Sigmoid colon (tissue), 7 donors: ENCODE measurements around the gene TYMP. TPM values are rescaled to one million over a fixed set of nuclear protein-coding genes. Genes with fewer than 3 reads are reported as not detected.
A peak's percentile ranks its signal among the peaks of the same experiment; 100 is the strongest.

Source experiments
- DNase-seq: peaks from one replicate; pipeline ENCODE4 v3.0.0-alpha.2; 2019
- H3K27ac ChIP-seq, 4 donors: fragments of 200-600 bp; sonication (generic); one replicate each; pipeline ENCODE4 v1.5.1; 2016 to 2019; ENCODE audit warnings: mild to moderate bottlenecking in 1 of 4
- H3K27me3 ChIP-seq, 3 donors: fragments of 200-600 bp; sonication (generic); one replicate each; pipeline ENCODE4 v1.5.1; 2019; ENCODE audit warnings: mild to moderate bottlenecking in 1 of 3
- H3K36me3 ChIP-seq, 4 donors: fragments of 200-600 bp; sonication (generic); one replicate each; pipeline ENCODE4 v1.5.1; 2016 to 2019
- H3K4me1 ChIP-seq, 4 donors: fragments of 200-600 bp; sonication (generic); one replicate each; pipeline ENCODE4 v1.5.1; 2017 to 2019
- H3K4me3 ChIP-seq, 4 donors: fragments of 200-600 bp; sonication (generic); one replicate each; pipeline ENCODE4 v1.5.1; 2017 to 2019; ENCODE audit warnings: mild to moderate bottlenecking in 2 of 4, moderate library complexity in 1 of 4
- H3K9me3 ChIP-seq, 4 donors: fragments of 200-600 bp in 3 of 4; sonication (generic) in 3 of 4; one replicate each; pipeline versions ENCODE4 v1.5.1 to v1.6.1; 2013 to 2019
- CTCF ChIP-seq, 4 experiments: fragments of 450-650 bp in 3 of 4; fragments of 200-600 bp in 1 of 4; IDR thresholded peaks; one replicate each; pipeline ENCODE4 v1.5.1; 2016 to 2019; ENCODE audit warnings: antibody characterized with exemption in 4 of 4, mild to moderate bottlenecking in 3 of 4, moderate library complexity in 2 of 4
- EP300 ChIP-seq, 4 donors: sonication (generic); formaldehyde crosslinking; IDR thresholded peaks; one replicate each; pipeline ENCODE4 v1.6.1; 2017; ENCODE audit warnings: antibody characterized with exemption in 4 of 4
- POLR2A ChIP-seq, 2 donors: fragments of 450-650 bp; IDR thresholded peaks; one replicate each; pipeline ENCODE4 v1.6.1; 2016; ENCODE audit warnings: antibody characterized with exemption in 2 of 2, mild to moderate bottlenecking in 2 of 2, moderate library complexity in 2 of 2
- POLR2AphosphoS5 ChIP-seq, 4 donors: sonication (generic); formaldehyde crosslinking; IDR thresholded peaks; one replicate each; pipeline ENCODE4 v1.6.1; 2017; ENCODE audit warnings: antibody characterized with exemption in 4 of 4
- WGBS, 2 donors: extraction: QIAGEN DNeasy Blood & Tissue Kit; methylation state at CpG; one replicate each; pipeline ENCODE4 v1.1.7; 2013; 5-methylcytosine and 5-hydroxymethylcytosine counted together
- intact Hi-C: fragments of 100-400 bp; cut with DNase I; formaldehyde crosslinking; loops from one replicate; pipeline ENCODE4 v1.15.1; 2023
- polyA plus RNA-seq, 3 donors: library from polyadenylated mRNA; stranded (reverse); fragments of 200-250 nt; gene quantifications; one replicate each; pipeline ENCODE4 v1.2.3, GENCODE V29; 2013
- total RNA-seq, 4 donors: library from RNA; depleted of rRNA; stranded (reverse); fragments of >200 nt; gene quantifications; one replicate each; pipeline ENCODE4 v1.1.0, GENCODE V29; 2016
- donor health status: healthy with polysubstance abuse.
- donor health status: Bipolar disorder and iron deficiency.
- donor health status: healthy.

Gene TYMP
- total and polyA plus RNA-seq, 7 donors = 17.4 to 169 (median 23.0) TPM

DNA sequence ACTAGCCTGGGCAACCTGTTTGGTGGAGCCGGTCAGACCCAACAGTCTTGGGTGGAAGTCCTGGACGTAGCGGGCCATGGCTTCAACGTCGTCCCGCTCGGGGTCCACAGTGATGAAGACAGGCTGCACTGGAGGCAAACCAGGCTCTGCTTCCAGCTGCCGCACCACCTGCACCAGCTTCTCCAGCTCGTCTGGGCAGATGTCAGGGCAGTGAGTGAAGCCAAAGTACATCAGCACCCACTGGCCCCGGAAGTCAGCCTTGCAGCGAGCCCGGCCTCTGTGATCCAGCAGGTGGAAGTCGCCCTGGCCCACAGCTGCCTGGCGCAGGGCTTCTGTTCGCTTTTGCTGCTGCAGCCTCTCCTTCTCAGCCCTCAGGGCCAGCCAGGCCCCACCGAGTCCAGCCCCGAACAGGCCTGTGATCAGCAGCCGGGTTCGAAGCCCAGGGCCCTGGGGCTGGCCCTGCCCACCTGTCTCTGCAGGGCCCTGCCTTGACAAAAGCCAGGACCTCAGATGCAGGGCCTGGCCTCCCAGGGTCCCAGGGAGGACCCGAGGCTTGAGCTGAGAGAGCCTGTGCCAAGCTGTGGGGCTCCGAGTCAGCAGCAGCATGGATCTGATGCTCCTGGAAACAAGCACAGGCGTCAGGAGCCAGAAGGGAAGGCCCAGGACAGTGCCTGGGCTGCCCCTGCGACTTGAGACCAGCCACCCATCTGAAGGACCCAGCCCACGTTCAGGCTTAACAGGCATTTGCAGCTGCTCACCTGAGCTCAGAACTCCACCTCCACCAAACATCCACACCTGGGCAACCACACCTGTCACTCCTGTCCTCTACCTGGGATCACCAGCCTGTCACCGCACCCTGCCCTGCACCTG is 5.8 kb downstream of the TYMP start:
- WGBS, 2 donors = 30 to 72% methylated on average over 25 of the region's 25 CpGs
- DNase-seq = peak; percentile 69
- intact Hi-C loops = loop anchor here (2.0 kb wide), 1 partner anchor 15 kb away; the partner anchor contains the start of gene NCAPH2
- Histone ChIP-seq H3K9me3 (no peaks in the 10 kb centered on the region), H3K36me3 (peaks cover 28 to 52% (median 35%) of the 10 kb centered on the region in 4 donors), H3K4me3 (peak overlapping the region; percentile 48 to 81 (median 74)), H3K27me3 (peaks cover 0 to 4% (median under 1%) of the 10 kb centered on the region in 3 donors), H3K27ac (peak overlapping the region in 1 of 4 donors; percentile 94), H3K4me1 (peaks cover 0 to 43% (median 26%) of the 10 kb centered on the region in 4 donors)
- TF ChIP-seq CTCF (IDR thresholded peaks at IDR 0.05) (no peak), POLR2A (IDR thresholded peaks at IDR 0.05) (no peak), EP300 (IDR thresholded peaks at IDR 0.05) (no peak), POLR2AphosphoS5 (IDR thresholded peaks at IDR 0.05) (no peak)

DNA sequence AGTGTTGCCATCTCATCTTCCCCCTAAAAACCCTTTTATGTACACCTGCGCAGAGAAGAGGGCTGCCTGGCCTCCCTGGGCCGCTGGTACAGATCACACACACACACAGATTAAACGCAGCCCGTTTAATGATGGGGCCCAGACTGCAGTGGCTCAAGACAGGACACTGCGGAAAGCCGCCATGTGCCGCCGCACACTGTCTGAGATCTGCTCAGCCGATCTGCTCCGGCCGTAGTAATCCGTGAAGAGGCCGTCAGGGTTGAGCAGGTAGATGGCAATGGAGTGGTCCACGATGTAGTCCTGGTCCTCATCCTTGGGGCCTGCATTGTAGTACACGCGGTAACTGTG is 6.4 kb downstream of the TYMP start:
- DNase-seq = no peak
- Histone ChIP-seq H3K27me3 (no peaks in the 10 kb centered on the region), H3K27ac (no peak overlapping the region), H3K4me3 (no peak overlapping the region), H3K36me3 (peaks cover 34 to 58% (median 40%) of the 10 kb centered on the region in 4 donors), H3K4me1 (peaks cover 0 to 39% (median 26%) of the 10 kb centered on the region in 4 donors), H3K9me3 (no peaks in the 10 kb centered on the region)
- WGBS, 2 donors = 76 to 92% methylated on average over 16 of the region's 16 CpGs
- TF ChIP-seq EP300 (IDR thresholded peaks at IDR 0.05) (no peak), POLR2AphosphoS5 (IDR thresholded peaks at IDR 0.05) (no peak), CTCF (IDR thresholded peaks at IDR 0.05) (no peak), POLR2A (IDR thresholded peaks at IDR 0.05) (no peak)
- intact Hi-C loops = no loop called here

DNA sequence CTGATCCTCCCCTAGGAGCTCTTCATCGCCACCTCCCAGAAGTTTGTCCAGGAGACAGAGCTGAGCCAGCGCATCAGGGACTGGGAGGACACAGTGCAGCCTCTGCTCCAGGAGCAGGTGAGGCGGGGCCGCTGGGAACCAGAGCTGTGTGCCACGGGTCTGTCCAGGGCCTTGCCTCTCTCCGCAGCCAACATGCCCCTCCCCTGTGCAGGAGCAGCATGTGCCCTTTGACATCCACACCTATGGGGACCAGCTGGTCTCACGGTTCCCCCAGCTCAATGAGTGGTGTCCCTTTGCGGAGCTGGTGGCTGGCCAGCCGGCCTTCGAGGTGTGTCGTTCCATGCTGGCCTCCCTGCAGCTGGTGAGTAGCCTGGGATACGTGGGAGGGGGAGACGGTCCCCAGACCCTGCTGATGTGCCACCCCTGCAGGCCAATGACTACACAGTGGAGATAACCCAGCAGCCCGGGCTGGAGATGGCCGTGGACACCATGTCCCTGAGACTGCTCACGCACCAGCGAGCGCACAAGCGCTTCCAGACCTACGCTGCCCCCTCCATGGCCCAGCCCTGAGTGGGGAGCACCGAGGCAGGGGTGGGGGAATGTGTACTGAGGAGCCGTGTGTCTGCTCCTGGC is 6.9 kb downstream of the TYMP start:
- Histone ChIP-seq H3K4me1 (peaks cover 0 to 38% (median 26%) of the 10 kb centered on the region in 4 donors), H3K36me3 (peaks cover 39 to 63% (median 44%) of the 10 kb centered on the region in 4 donors), H3K27ac (no peak overlapping the region), H3K9me3 (no peaks in the 10 kb centered on the region), H3K27me3 (no peaks in the 10 kb centered on the region), H3K4me3 (no peak overlapping the region)
- no peak for DNase-seq
- TF ChIP-seq EP300 (IDR thresholded peaks at IDR 0.05) (no peak), POLR2A (IDR thresholded peaks at IDR 0.05) (no peak), CTCF (IDR thresholded peaks at IDR 0.05) (no peak), POLR2AphosphoS5 (IDR thresholded peaks at IDR 0.05) (no peak)
- 73 to 89% methylated on average over 22 of the region's 22 CpGs for WGBS, 2 donors
- intact Hi-C loops = no loop called here

DNA sequence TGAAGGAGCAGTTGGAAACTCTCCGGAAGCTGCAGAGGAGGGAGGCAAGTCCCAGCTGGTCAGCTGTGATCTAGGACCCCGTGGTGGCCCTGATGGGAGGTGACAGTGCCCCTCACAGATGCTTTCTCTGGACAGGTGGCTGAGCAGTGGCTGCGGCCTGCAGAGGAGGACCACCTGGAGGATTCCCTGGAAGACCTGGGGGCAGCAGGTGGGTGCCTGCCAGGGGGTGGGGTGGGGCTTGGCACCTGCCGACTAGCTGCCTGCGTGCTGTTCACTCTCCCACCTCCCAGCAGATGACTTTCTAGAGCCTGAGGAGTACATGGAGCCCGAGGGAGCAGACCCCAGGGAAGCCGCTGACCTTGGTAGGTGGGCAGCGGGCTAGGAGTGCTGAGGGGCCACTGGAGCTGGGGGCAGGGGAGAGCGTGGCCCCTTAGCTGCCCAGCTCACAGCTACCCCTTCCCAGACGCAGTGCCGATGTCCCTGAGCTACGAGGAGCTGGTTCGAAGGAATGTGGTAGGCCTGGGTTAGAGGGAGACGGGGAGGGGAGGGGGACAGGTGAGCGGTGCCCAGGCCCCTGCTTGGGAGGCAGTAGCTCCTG is 7.5 kb downstream of the TYMP start:
- H3K27me3 ChIP-seq = no peaks in the 10 kb centered on the region
- intact Hi-C loops = no loop called here
- TF ChIP-seq POLR2AphosphoS5 (IDR thresholded peaks at IDR 0.05) (no peak), EP300 (IDR thresholded peaks at IDR 0.05) (no peak), POLR2A (IDR thresholded peaks at IDR 0.05) (no peak), CTCF (IDR thresholded peaks at IDR 0.05) (no peak)
- H3K36me3 ChIP-seq = peaks cover 45 to 69% (median 50%) of the 10 kb centered on the region in 4 donors
- WGBS, 2 donors = 88 to 94% methylated on average over 15 of the region's 15 CpGs
- peaks cover 0 to 36% (median 25%) of the 10 kb centered on the region in 4 donors for H3K4me1 ChIP-seq
- no peak overlapping the region for H3K27ac ChIP-seq
- H3K9me3 ChIP-seq = no peaks in the 10 kb centered on the region
- DNase-seq = no peak
- H3K4me3 ChIP-seq = no peak overlapping the region
